Measurements from ENCODE around the gene BCAN.

The BCAN gene

DNA sequence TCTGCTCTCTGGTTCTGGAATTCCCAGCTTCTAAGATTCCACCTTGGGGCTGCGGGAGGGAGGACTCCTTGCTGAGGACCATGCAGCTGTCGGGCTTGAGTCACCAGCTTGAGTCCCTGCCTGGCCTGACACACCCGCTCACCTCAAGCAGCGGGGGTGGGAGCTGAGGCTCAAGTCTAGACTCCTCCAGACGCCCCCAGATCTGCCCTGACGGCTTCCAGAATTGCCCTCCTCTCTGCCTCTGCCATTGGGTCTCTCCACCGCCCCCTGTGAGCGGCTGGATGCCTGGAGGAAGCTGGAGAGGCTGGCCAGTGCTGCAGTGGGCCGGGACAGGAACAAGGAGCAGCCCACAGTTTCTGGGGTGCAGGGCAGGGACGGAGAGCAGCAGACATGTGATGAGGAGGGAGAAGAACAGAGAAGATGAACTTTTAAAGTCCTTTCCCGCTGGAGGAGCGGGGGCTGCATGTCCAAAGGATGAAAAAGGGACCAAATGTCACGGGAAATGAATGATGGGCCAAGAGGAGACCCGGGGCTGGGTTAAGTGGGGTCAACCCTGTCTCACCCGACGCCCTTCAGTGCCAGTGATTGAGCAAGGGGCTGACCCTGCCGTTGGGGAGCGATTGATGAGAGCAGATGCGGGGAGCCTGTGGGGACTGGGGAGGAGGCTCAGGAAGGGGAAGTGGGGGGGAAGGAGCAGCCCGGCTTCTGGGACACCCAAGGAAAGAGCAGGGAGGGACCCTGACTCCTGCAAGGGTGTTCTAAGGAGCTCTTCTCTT, 49.9 kb downstream of the BCAN start:
- peaks cover 6% of the 10 kb centered on the region for H3K27me3 Mint-ChIP-seq (ENCODE audit: low read depth)
- TF ChIP-seq, protein P1, sequence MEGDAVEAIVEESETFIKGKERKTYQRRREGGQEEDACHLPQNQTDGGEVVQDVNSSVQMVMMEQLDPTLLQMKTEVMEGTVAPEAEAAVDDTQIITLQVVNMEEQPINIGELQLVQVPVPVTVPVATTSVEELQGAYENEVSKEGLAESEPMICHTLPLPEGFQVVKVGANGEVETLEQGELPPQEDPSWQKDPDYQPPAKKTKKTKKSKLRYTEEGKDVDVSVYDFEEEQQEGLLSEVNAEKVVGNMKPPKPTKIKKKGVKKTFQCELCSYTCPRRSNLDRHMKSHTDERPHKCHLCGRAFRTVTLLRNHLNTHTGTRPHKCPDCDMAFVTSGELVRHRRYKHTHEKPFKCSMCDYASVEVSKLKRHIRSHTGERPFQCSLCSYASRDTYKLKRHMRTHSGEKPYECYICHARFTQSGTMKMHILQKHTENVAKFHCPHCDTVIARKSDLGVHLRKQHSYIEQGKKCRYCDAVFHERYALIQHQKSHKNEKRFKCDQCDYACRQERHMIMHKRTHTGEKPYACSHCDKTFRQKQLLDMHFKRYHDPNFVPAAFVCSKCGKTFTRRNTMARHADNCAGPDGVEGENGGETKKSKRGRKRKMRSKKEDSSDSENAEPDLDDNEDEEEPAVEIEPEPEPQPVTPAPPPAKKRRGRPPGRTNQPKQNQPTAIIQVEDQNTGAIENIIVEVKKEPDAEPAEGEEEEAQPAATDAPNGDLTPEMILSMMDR (IDR thresholded peaks at IDR 0.05; ENCODE audit: unreplicated experiment in 3 of 3) = no peak
- peak overlapping the region; percentile 64 to 84 (median 65) for H3K4me3 Mint-ChIP-seq
- no peaks in the 10 kb centered on the region for H3K9me3 Mint-ChIP-seq
- H3K27ac Mint-ChIP-seq = peak overlapping the region; percentile 85 to 95 (median 86)
- H3K4me1 Mint-ChIP-seq = peaks cover 59% of the 10 kb centered on the region
- peaks cover 5% of the 10 kb centered on the region for H3K36me3 Mint-ChIP-seq (ENCODE audit: low read depth)

DNA sequence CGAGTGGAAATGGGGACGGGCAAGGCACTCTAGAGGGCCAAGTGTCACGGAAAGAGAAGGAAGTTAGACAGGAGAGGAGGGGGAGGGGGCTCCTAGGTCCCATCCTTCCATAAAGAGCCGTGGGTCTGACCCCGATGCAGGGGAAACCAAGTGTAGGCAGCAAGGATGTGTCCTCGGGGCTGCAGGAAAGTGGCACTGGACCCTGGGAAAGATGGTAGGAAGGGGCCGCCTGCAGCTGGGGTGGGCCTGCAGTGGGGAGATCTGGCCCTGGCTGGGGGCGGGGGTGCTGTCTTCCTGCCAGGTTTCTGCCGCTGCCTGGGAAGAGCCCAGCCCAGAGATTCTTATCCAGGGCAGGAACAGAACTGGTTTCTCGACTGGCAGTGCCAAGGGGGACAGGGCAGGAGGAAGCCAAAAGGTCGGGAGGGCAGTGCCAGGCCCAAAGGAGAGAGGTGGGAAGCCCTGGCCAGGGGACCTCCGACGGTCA, 50.6 kb downstream of the BCAN start:
- Mint-ChIP-seq H3K4me1 (peaks cover 65% of the 10 kb centered on the region), H3K4me3 (peak overlapping the region; percentile 64 to 84 (median 65)), H3K9me3 (no peaks in the 10 kb centered on the region), H3K27me3 (ENCODE audit: low read depth) (peaks cover 6% of the 10 kb centered on the region), H3K36me3 (ENCODE audit: low read depth) (peaks cover 11% of the 10 kb centered on the region), H3K27ac (peak overlapping the region; percentile 85 to 95 (median 86))
- TF ChIP-seq, protein P1 (IDR thresholded peaks at IDR 0.05; ENCODE audit: unreplicated experiment in 3 of 3) = no peak

DNA sequence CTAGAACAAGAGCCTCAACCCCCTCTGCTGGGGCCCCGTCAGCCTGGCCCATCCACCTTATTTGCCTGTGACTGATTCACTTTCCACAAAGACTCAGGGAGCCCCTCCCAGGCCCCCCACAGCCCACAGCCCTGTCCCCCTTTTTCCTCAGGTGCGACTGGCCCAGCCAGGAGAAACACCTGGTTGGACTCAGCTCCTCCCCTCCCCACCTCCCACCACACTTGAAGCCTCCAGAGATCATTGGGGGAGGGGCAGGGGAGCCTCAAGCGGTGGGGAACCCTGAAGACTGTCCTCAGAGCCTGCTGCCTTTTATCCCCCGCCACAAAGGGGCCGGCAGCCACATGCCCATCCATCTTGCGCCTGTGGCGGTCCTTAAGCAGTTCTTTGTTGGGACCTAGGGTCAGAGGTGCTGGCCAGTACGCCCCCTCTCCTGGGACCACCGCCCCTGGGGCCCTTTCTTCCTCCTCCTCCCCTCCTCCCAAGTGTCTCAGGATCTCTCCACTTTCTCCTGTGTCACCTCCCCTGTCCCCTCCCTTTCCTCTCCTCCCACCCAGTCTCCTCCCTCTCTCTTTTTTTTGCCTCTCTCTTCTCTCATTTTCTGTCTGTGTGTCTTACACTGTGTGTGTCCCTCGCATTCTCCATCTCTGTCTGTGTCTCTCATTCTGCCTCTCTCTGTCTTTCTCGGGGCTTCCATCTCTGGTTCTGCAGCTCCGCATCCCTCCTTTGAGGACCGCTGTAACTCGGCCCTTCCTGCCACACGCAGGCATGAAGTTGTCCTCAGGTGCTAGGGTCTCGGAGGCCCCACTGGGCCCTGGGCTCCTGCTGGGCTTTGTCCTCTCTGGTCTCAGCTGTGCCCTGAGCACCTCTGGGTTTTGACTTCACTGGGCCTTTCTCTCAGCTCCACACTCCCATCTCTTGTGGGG, 51.3 kb downstream of the BCAN start:
- peak overlapping the region; percentile 85 to 95 (median 86) for H3K27ac Mint-ChIP-seq
- no peaks in the 10 kb centered on the region for H3K9me3 Mint-ChIP-seq
- peaks cover 17% of the 10 kb centered on the region for H3K36me3 Mint-ChIP-seq (ENCODE audit: low read depth)
- peaks cover 70% of the 10 kb centered on the region for H3K4me1 Mint-ChIP-seq
- TF ChIP-seq, protein P1 (IDR thresholded peaks at IDR 0.05; ENCODE audit: unreplicated experiment in 3 of 3) = no peak
- H3K4me3 Mint-ChIP-seq = peak overlapping the region; percentile 64 to 84 (median 70)
- H3K27me3 Mint-ChIP-seq (ENCODE audit: low read depth) = peaks cover 6% of the 10 kb centered on the region

DNA sequence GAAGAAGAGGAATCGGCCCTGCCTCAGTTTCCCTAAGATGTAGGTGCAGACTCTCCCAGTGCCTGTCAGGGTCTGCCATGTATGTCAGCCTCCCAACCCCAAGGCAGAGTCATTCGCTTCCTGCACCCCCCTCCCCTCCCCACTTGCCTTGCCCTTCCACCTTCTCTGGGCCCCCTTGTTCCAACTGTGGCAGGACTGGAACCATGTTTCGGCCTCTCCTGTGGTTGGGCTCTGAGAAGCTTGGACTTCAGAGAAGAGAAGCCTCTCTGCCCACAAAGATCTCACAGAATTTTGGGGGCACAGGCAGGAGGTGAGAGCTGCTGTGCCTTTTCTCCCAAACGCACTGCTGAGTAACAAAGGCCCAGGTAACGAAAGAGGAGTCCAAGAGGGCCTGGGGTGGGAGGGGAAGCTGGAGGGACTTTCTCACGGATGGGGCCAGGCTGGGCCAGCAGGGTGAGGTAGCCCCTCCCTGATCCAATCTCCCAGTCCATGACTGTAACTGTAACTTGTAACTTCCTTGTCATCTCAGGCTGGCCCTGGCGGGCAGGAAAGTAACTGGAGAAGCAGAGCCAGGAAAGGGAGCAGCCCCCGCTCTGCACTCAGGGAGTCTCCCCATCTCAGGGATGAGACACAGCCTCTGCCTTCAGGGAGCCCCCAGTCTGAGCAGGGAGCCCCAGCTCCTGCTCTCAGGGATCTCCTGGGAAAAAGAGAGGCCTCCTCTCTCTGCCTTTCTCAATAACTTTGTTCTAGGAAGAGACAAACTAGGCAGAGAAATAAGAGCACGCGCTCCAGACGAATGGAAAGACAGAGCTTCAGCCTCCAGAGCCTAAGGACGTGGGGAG, 52.2 kb downstream of the BCAN start:
- H3K9me3 Mint-ChIP-seq = no peaks in the 10 kb centered on the region
- H3K27me3 Mint-ChIP-seq (ENCODE audit: low read depth) = peaks cover under 1% of the 10 kb centered on the region
- peaks cover 25% of the 10 kb centered on the region for H3K36me3 Mint-ChIP-seq (ENCODE audit: low read depth)
- TF ChIP-seq, protein P1 (IDR thresholded peaks at IDR 0.05; ENCODE audit: unreplicated experiment in 3 of 3) = no peak
- H3K27ac Mint-ChIP-seq = peak overlapping the region; percentile 85 to 95 (median 86)
- peaks cover 71% of the 10 kb centered on the region for H3K4me1 Mint-ChIP-seq
- H3K4me3 Mint-ChIP-seq = peak overlapping the region; percentile 49 to 84 (median 64)

DNA sequence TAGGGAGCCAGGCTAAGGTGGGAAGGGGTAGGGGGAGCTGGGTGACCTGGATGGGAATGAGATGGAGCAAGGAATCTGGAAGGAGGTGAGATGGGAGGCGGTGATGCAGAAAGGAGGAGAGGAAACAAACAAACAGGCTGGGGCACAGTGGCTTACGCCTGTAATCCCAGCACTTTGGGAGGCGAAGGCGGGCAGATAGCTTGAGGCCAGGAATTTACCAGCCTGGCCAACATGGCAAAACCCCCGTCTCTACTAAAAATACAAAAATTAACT, 52.7 kb downstream of the BCAN start:
- peak overlapping the region; percentile 85 to 95 (median 86) for H3K27ac Mint-ChIP-seq
- H3K4me3 Mint-ChIP-seq = peak overlapping the region in 1 of 3 experiments; percentile 40
- H3K27me3 Mint-ChIP-seq (ENCODE audit: low read depth) = no peaks in the 10 kb centered on the region
- H3K36me3 Mint-ChIP-seq (ENCODE audit: low read depth) = peaks cover 31% of the 10 kb centered on the region
- peaks cover 69% of the 10 kb centered on the region for H3K4me1 Mint-ChIP-seq
- H3K9me3 Mint-ChIP-seq = no peaks in the 10 kb centered on the region
- TF ChIP-seq, protein P1 (IDR thresholded peaks at IDR 0.05; ENCODE audit: unreplicated experiment in 3 of 3) = no peak
